ENCODE data around the gene ZNF667. TPM values are rescaled to one million over a fixed set of nuclear protein-coding genes. Genes with fewer than 3 reads are reported as not detected.

ZNF667 gene
- under 1 TPM; 0.35 to 0.74 TPM for total RNA-seq
- polyA plus RNA-seq, result 0.54 TPM

GRCh38 chr19:56476651-56477428 is at the start of gene ZNF667:
TSS of gene ZNF667 (minus strand) at chr19:56477345. CDS start at chr19:56462370, 14,975 bp downstream.
- Histone ChIP-seq H3K4me3 (ENCODE audit: low read length) (peak within 1 kb of the TSS; percentile 43), H3K36me3 (ENCODE audit: insufficient read depth, low read length) (no peaks in the 10 kb centered on the region), H3K9me3 (ENCODE audit: low read length) (peaks cover 7% of the 10 kb centered on the region), H3K27ac (ENCODE audit: low read depth, low read length) (no peak within 1 kb of the TSS), H3K4me1 (ENCODE audit: insufficient read depth, low read length) (no peaks in the 10 kb centered on the region), H3K27me3 (ENCODE audit: insufficient read depth, low read length, poor library complexity, severe bottlenecking) (no peaks in the 10 kb centered on the region)
- DNase-seq, result peak in 2 of 5 donors; percentile 36 to 67
- H3K9me3 Mint-ChIP-seq, result peaks cover 48 to 88% (median 77%) of the 10 kb centered on the region in 5 donors
- peaks cover 6 to 19% (median 7%) of the 10 kb centered on the region in 3 donors for H3K36me3 Mint-ChIP-seq
- peaks cover 36 to 41% of the 10 kb centered on the region in 2 donors for H3K27me3 Mint-ChIP-seq
- ChIA-PET CTCF (no interaction called here), POLR2A (no interaction called here)
- H3K4me3 Mint-ChIP-seq, result peak within 1 kb of the TSS in 6 of 7 donors; percentile 33 to 76 (median 60)
- peaks cover 5 to 11% (median 11%) of the 10 kb centered on the region in 3 donors for H3K4me1 Mint-ChIP-seq
- H3K27ac Mint-ChIP-seq, result peak within 1 kb of the TSS in 3 of 8 donors; percentile 67 to 93 (median 88)

GRCh38 chr19:56525214-56525860 is 48.2 kb upstream of the ZNF667 start:
- Mint-ChIP-seq H3K9me3 (peaks cover 66 to 95% (median 88%) of the 10 kb centered on the region in 5 donors), H3K36me3 (peaks cover 5 to 25% (median 24%) of the 10 kb centered on the region in 3 donors), H3K4me3 (no peak overlapping the region), H3K4me1 (no peaks in the 10 kb centered on the region), H3K27me3 (peaks cover 0 to 3% of the 10 kb centered on the region in 2 donors), H3K27ac (no peak overlapping the region)
- no peak overlapping the region for H3K27ac ChIP-seq (ENCODE audit: low read depth, low read length)
- ChIA-PET POLR2A (no interaction called here), CTCF (no interaction called here)
- H3K4me3 ChIP-seq (ENCODE audit: low read length), result no peak overlapping the region
- no peaks in the 10 kb centered on the region for H3K4me1 ChIP-seq (ENCODE audit: insufficient read depth, low read length)
- H3K9me3 ChIP-seq (ENCODE audit: low read length), result peaks cover 38% of the 10 kb centered on the region
- no peaks in the 10 kb centered on the region for H3K27me3 ChIP-seq (ENCODE audit: insufficient read depth, low read length, poor library complexity, severe bottlenecking)
- DNase-seq, result no peak
- H3K36me3 ChIP-seq (ENCODE audit: insufficient read depth, low read length), result no peaks in the 10 kb centered on the region

- Mint-ChIP-seq H3K4me1 (peaks cover 5 to 6% (median 6%) of the 10 kb centered on the region in 3 donors), H3K4me3 (no peak overlapping the region), H3K27ac (no peak overlapping the region), H3K9me3 (peaks cover 15 to 53% (median 29%) of the 10 kb centered on the region in 5 donors), H3K27me3 (peaks cover 7 to 9% of the 10 kb centered on the region in 2 donors), H3K36me3 (peaks cover 1 to 11% (median 9%) of the 10 kb centered on the region in 3 donors)
- Histone ChIP-seq H3K27me3 (ENCODE audit: insufficient read depth, low read length, poor library complexity, severe bottlenecking) (no peaks in the 10 kb centered on the region), H3K27ac (ENCODE audit: low read depth, low read length) (no peak overlapping the region), H3K36me3 (ENCODE audit: insufficient read depth, low read length) (no peaks in the 10 kb centered on the region), H3K9me3 (ENCODE audit: low read length) (peaks cover 4% of the 10 kb centered on the region), H3K4me3 (ENCODE audit: low read length) (peak overlapping the region; percentile 24), H3K4me1 (ENCODE audit: insufficient read depth, low read length) (no peaks in the 10 kb centered on the region)
- ChIA-PET POLR2A (no interaction called here), CTCF (no interaction called here)
- no peak for DNase-seq
These were observed 31.2 kb upstream of the ZNF667 start for GRCh38 chr19:56508290-56508778.

- CTCF ChIA-PET, result no interaction called here
- peak within 1 kb of the TSS in 2 of 7 donors; percentile 60 to 73 for H3K4me3 Mint-ChIP-seq
- POLR2A ChIA-PET, result no interaction called here
- peaks cover 5 to 6% (median 6%) of the 10 kb centered on the region in 3 donors for H3K4me1 Mint-ChIP-seq
- Histone ChIP-seq H3K27me3 (ENCODE audit: insufficient read depth, low read length, poor library complexity, severe bottlenecking) (no peaks in the 10 kb centered on the region), H3K4me3 (ENCODE audit: low read length) (peak within 1 kb of the TSS; percentile 29), H3K36me3 (ENCODE audit: insufficient read depth, low read length) (no peaks in the 10 kb centered on the region), H3K27ac (ENCODE audit: low read depth, low read length) (no peak within 1 kb of the TSS), H3K4me1 (ENCODE audit: insufficient read depth, low read length) (no peaks in the 10 kb centered on the region), H3K9me3 (ENCODE audit: low read length) (peaks cover 4% of the 10 kb centered on the region)
- peaks cover 7 to 9% of the 10 kb centered on the region in 2 donors for H3K27me3 Mint-ChIP-seq
- H3K9me3 Mint-ChIP-seq, result peaks cover 15 to 54% (median 35%) of the 10 kb centered on the region in 5 donors
- peak; percentile 38 to 89 (median 80) for DNase-seq
- peaks cover 1 to 15% (median 5%) of the 10 kb centered on the region in 3 donors for H3K36me3 Mint-ChIP-seq
- peak within 1 kb of the TSS in 5 of 8 donors; percentile 20 to 94 (median 83) for H3K27ac Mint-ChIP-seq
These were observed 30.5 kb upstream of the ZNF667 start, which contains the start of gene ZNF471 for GRCh38 chr19:56507446-56508289. TSS of gene ZNF471 (plus strand) at chr19:56507855. CDS start at chr19:56511572, 3,717 bp downstream.

GRCh38 chr19:56504581-56504980 is 27.4 kb upstream of the ZNF667 start:
- H3K27ac Mint-ChIP-seq, result no peak overlapping the region
- peaks cover 4% of the 10 kb centered on the region for H3K9me3 ChIP-seq (ENCODE audit: low read length)
- DNase-seq, result no peak
- peaks cover 5 to 6% (median 6%) of the 10 kb centered on the region in 3 donors for H3K4me1 Mint-ChIP-seq
- peaks cover 1 to 26% (median 5%) of the 10 kb centered on the region in 3 donors for H3K36me3 Mint-ChIP-seq
- no peak overlapping the region for H3K27ac ChIP-seq (ENCODE audit: low read depth, low read length)
- H3K4me3 Mint-ChIP-seq, result no peak overlapping the region
- H3K27me3 Mint-ChIP-seq, result peaks cover 9 to 11% of the 10 kb centered on the region in 2 donors
- ChIA-PET CTCF (no interaction called here), POLR2A (no interaction called here)
- H3K27me3 ChIP-seq (ENCODE audit: insufficient read depth, low read length, poor library complexity, severe bottlenecking), result no peaks in the 10 kb centered on the region
- peaks cover 17 to 72% (median 60%) of the 10 kb centered on the region in 5 donors for H3K9me3 Mint-ChIP-seq
- no peak overlapping the region for H3K4me3 ChIP-seq (ENCODE audit: low read length)
- H3K4me1 ChIP-seq (ENCODE audit: insufficient read depth, low read length), result no peaks in the 10 kb centered on the region
- no peaks in the 10 kb centered on the region for H3K36me3 ChIP-seq (ENCODE audit: insufficient read depth, low read length)

- no peak overlapping the region for H3K27ac Mint-ChIP-seq
- peaks cover 13% of the 10 kb centered on the region for H3K9me3 ChIP-seq (ENCODE audit: low read length)
- H3K4me3 ChIP-seq (ENCODE audit: low read length), result no peak overlapping the region
- H3K4me1 Mint-ChIP-seq, result no peaks in the 10 kb centered on the region
- peaks cover 0 to 10% (median 2%) of the 10 kb centered on the region in 3 donors for H3K36me3 Mint-ChIP-seq
- no peaks in the 10 kb centered on the region for H3K36me3 ChIP-seq (ENCODE audit: insufficient read depth, low read length)
- H3K4me3 Mint-ChIP-seq, result no peak overlapping the region
- peaks cover 0 to 3% of the 10 kb centered on the region in 2 donors for H3K27me3 Mint-ChIP-seq
- no peaks in the 10 kb centered on the region for H3K27me3 ChIP-seq (ENCODE audit: insufficient read depth, low read length, poor library complexity, severe bottlenecking)
- H3K27ac ChIP-seq (ENCODE audit: low read depth, low read length), result no peak overlapping the region
- POLR2A ChIA-PET, result no interaction called here
- peaks cover 21 to 74% (median 48%) of the 10 kb centered on the region in 5 donors for H3K9me3 Mint-ChIP-seq
- H3K4me1 ChIP-seq (ENCODE audit: insufficient read depth, low read length), result no peaks in the 10 kb centered on the region
- CTCF ChIA-PET, result no interaction called here
- DNase-seq, result no peak
These were observed 14.3 kb upstream of the ZNF667 start for GRCh38 chr19:56491399-56491798.

GRCh38 chr19:56477429-56478338 is 539 bp upstream of the ZNF667 start:
- Histone ChIP-seq H3K27ac (ENCODE audit: low read depth, low read length) (no peak overlapping the region), H3K4me1 (ENCODE audit: insufficient read depth, low read length) (no peaks in the 10 kb centered on the region), H3K36me3 (ENCODE audit: insufficient read depth, low read length) (no peaks in the 10 kb centered on the region), H3K9me3 (ENCODE audit: low read length) (peaks cover 7% of the 10 kb centered on the region), H3K4me3 (ENCODE audit: low read length) (peak overlapping the region; percentile 43), H3K27me3 (ENCODE audit: insufficient read depth, low read length, poor library complexity, severe bottlenecking) (no peaks in the 10 kb centered on the region)
- ChIA-PET POLR2A (no interaction called here), CTCF (no interaction called here)
- Mint-ChIP-seq H3K9me3 (peaks cover 42 to 83% (median 70%) of the 10 kb centered on the region in 5 donors), H3K27ac (peak overlapping the region in 3 of 8 donors; percentile 65 to 93 (median 88)), H3K27me3 (peaks cover 39 to 41% of the 10 kb centered on the region in 2 donors), H3K36me3 (peaks cover 5 to 12% (median 7%) of the 10 kb centered on the region in 3 donors), H3K4me1 (peaks cover 5 to 11% (median 11%) of the 10 kb centered on the region in 3 donors), H3K4me3 (peak overlapping the region in 5 of 7 donors; percentile 18 to 76 (median 57))
- DNase-seq, result peak in 3 of 5 donors; percentile 48 to 85 (median 49)
